Astrocyte (in vitro differentiated cells and primary cell): ENCODE data around the gene C19orf12.

ENCODE experiments used
- CTCF ChIP-seq: IDR thresholded peaks from 2 replicates; pipeline ENCODE4 v1.5.1; 2011; ENCODE audit warnings: low read depth, mild to moderate bottlenecking, inconsistent platforms, low read length, moderate library complexity; ENCODE audit not compliant: insufficient read depth
- EZH2 ChIP-seq: IDR thresholded peaks from 2 replicates; pipeline ENCODE4 v1.6.1; 2012; ENCODE audit warnings: mild to moderate bottlenecking, low read length, inconsistent platforms; ENCODE audit not compliant: insufficient read depth

- TF ChIP-seq CTCF = no peak
- no peak for TF ChIP-seq EZH2
Observed at GRCh38 chr19:29702963-29703320, 12.1 kb downstream of the C19orf12 start.
